RWPE2 (cell line): ENCODE measurements around the gene IGFL3.

Source experiments
- ATAC-seq: fragments of 200-7000 bp; cut with Tn5 transposase; 3 replicates; pipeline ENCODE4 v1.9.1; 2021; ENCODE audit warnings: low read depth
- DNase-seq: peaks from one replicate; pipeline ENCODE4 v3.0.0-alpha.2; 2020; ENCODE audit warnings: low spot score
- H3K27ac ChIP-seq: fragments of 450-650 bp; 2 replicates; pipeline ENCODE4 v1.5.1; 2017; ENCODE audit warnings: mild to moderate bottlenecking; ENCODE audit not compliant: poor library complexity, severe bottlenecking
- H3K27me3 ChIP-seq: fragments of 250-450 bp; sonication (Bioruptor Pico); 2 replicates; pipeline ENCODE4 v1.5.1; 2021; ENCODE audit warnings: mild to moderate bottlenecking, moderate library complexity; ENCODE audit not compliant: insufficient read depth, poor library complexity, severe bottlenecking
- H3K36me3 ChIP-seq: fragments of 250-450 bp; sonication (Bioruptor Pico); 2 replicates; pipeline ENCODE4 v1.5.1; 2020; ENCODE audit warnings: low read depth, mild to moderate bottlenecking, moderate library complexity
- H3K4me1 ChIP-seq: fragments of 250-450 bp; sonication (Bioruptor Pico); 2 replicates; pipeline ENCODE4 v1.5.1; 2021; ENCODE audit warnings: mild to moderate bottlenecking, moderate library complexity; ENCODE audit not compliant: insufficient read depth, poor library complexity, severe bottlenecking
- H3K4me3 ChIP-seq: fragments of 250-450 bp; sonication (Bioruptor Pico); 2 replicates; pipeline ENCODE4 v1.5.1; 2021; ENCODE audit warnings: mild to moderate bottlenecking, moderate library complexity; ENCODE audit not compliant: severe bottlenecking
- H3K9me3 ChIP-seq: fragments of 250-450 bp; sonication (Bioruptor Pico); 2 replicates; pipeline ENCODE4 v1.5.1; 2021; ENCODE audit warnings: mild to moderate bottlenecking, moderate library complexity; ENCODE audit not compliant: severe bottlenecking
- CTCF ChIP-seq: fragments of 450-650 bp; IDR thresholded peaks from one replicate; pipeline ENCODE4 v1.5.1; 2017; ENCODE audit warnings: mild to moderate bottlenecking, moderate library complexity; ENCODE audit not compliant: poor library complexity, severe bottlenecking

IGFL3 gene

GRCh38 chr19:46126086-46126580 is 1.6 kb upstream of the IGFL3 start:
- Histone ChIP-seq H3K27ac (no peak overlapping the region), H3K4me3 (no peak overlapping the region), H3K36me3 (no peaks in the 10 kb centered on the region), H3K4me1 (no peaks in the 10 kb centered on the region), H3K9me3 (no peaks in the 10 kb centered on the region), H3K27me3 (no peaks in the 10 kb centered on the region)
- ATAC-seq (no peak), DNase-seq (no peak)
- no peak for TF ChIP-seq CTCF

- no peaks in the 10 kb centered on the region for H3K4me1 ChIP-seq
Measured at GRCh38 chr19:46125447-46125846, 959 bp upstream of the IGFL3 start.

GRCh38 chr19:46118136-46118535 is 6.4 kb downstream of the IGFL3 start:
- ATAC-seq (0 out of 3 replicates have a peak, but pooled peaks have one; percentile 10), DNase-seq (no peak)
- Histone ChIP-seq H3K9me3 (no peaks in the 10 kb centered on the region), H3K27me3 (no peaks in the 10 kb centered on the region), H3K36me3 (no peaks in the 10 kb centered on the region), H3K4me3 (no peak overlapping the region), H3K4me1 (peaks cover 22% of the 10 kb centered on the region), H3K27ac (peak overlapping the region; percentile 4)
- TF ChIP-seq CTCF: no peak

More at GRCh38 chr19:46125447-46125846, 959 bp upstream of the IGFL3 start:
- Histone ChIP-seq H3K4me3 (no peak overlapping the region), H3K36me3 (no peaks in the 10 kb centered on the region), H3K9me3 (no peaks in the 10 kb centered on the region), H3K27me3 (no peaks in the 10 kb centered on the region), H3K27ac (no peak overlapping the region)
- DNase-seq: no peak
- ATAC-seq: no peak
- no peak for TF ChIP-seq CTCF

- Histone ChIP-seq H3K4me1 (peaks cover 22% of the 10 kb centered on the region), H3K27ac (peak overlapping the region; percentile 27), H3K27me3 (no peaks in the 10 kb centered on the region), H3K4me3 (no peak overlapping the region), H3K9me3 (no peaks in the 10 kb centered on the region), H3K36me3 (no peaks in the 10 kb centered on the region)
- no peak for TF ChIP-seq CTCF
- ATAC-seq: no peak
- DNase-seq: no peak
Measured at GRCh38 chr19:46116121-46116520, 8.4 kb downstream of the IGFL3 start.

- ATAC-seq (peak; percentile 99), DNase-seq (no peak)
- H3K4me1 ChIP-seq: peaks cover 22% of the 10 kb centered on the region
- no peaks in the 10 kb centered on the region for H3K36me3 ChIP-seq
- H3K4me3 ChIP-seq: no peak overlapping the region
- TF ChIP-seq CTCF: no peak
- H3K27me3 ChIP-seq: no peaks in the 10 kb centered on the region
- no peaks in the 10 kb centered on the region for H3K9me3 ChIP-seq
- peak overlapping the region; percentile 27 for H3K27ac ChIP-seq
Measured at GRCh38 chr19:46115396-46116106, 8.9 kb downstream of the IGFL3 start.
